Natural killer cell (primary cell): ENCODE measurements around the gene SLCO4A1. TPM values are rescaled to one million over a fixed set of nuclear protein-coding genes. Genes with fewer than 3 reads are reported as not detected.
"Not testable (repeated sequence)": the region's sequence is repeated elsewhere in the genome, so short reads cannot be mapped to it uniquely, and the experiment has no call there.

Source experiments
- ATAC-seq, 3 donors: fragments of 150-1000 bp in 2 of 3; fragments of 200-7000 bp in 1 of 3; cut with Tn5 transposase; 1 replicate in 1 of 3; 2 replicates in 2 of 3; pipeline ENCODE4 v1.10.0; 2021; ENCODE audit warnings: mild to moderate bottlenecking in 2 of 3, moderate library complexity in 2 of 3
- DNase-seq, 2 donors: peaks; one replicate each; pipeline versions ENCODE4 v3.0.0 to v3.0.0-alpha.2; 2013 to 2021; ENCODE audit warnings: mixed read lengths in 1 of 2
- H3K27ac ChIP-seq: one replicate; pipeline ENCODE4 v1.5.1; 2013; ENCODE audit warnings: mild to moderate bottlenecking, low read length
- H3K27me3 ChIP-seq: one replicate; pipeline ENCODE4 v1.6.1; 2013; ENCODE audit warnings: low read length; ENCODE audit not compliant: control insufficient read depth, insufficient read depth
- H3K36me3 ChIP-seq: one replicate; pipeline ENCODE4 v1.6.1; 2013; ENCODE audit warnings: low read length; ENCODE audit not compliant: control insufficient read depth, insufficient read depth
- H3K4me1 ChIP-seq: one replicate; pipeline ENCODE4 v1.6.1; 2013; ENCODE audit warnings: low read length; ENCODE audit not compliant: control insufficient read depth, insufficient read depth
- H3K4me3 ChIP-seq: one replicate; pipeline ENCODE4 v1.5.1; 2013; ENCODE audit warnings: low read length
- H3K9me3 ChIP-seq: one replicate; pipeline ENCODE4 v1.6.1; 2013; ENCODE audit warnings: low read length; ENCODE audit not compliant: control insufficient read depth, insufficient read depth
- H3K27ac Mint-ChIP-seq, 2 donors: one replicate each; pipeline ENCODE4 v1.8.0; 2022; ENCODE audit warnings: mild to moderate bottlenecking in 2 of 2, mixed read lengths in 2 of 2, moderate library complexity in 1 of 2
- H3K27me3 Mint-ChIP-seq, 2 donors: one replicate each; pipeline ENCODE4 v1.8.0; 2022; ENCODE audit warnings: low read depth in 2 of 2, mixed read lengths in 2 of 2
- H3K36me3 Mint-ChIP-seq: one replicate; pipeline ENCODE4 v1.8.0; 2022; ENCODE audit warnings: mixed read lengths
- H3K4me1 Mint-ChIP-seq, 2 donors: one replicate each; pipeline ENCODE4 v1.8.0; 2022; ENCODE audit warnings: mixed read lengths in 2 of 2
- H3K4me3 Mint-ChIP-seq: one replicate; pipeline ENCODE4 v1.8.0; 2022; ENCODE audit warnings: mild to moderate bottlenecking, moderate library complexity, mixed read lengths
- H3K9me3 Mint-ChIP-seq, 2 donors: one replicate each; pipeline ENCODE4 v1.8.0; 2022; ENCODE audit warnings: mixed read lengths in 2 of 2
- CTCF ChIP-seq: fragments of 200-600 bp; IDR thresholded peaks from one replicate; pipeline ENCODE4 v1.8.0; 2022; ENCODE audit warnings: antibody characterized with exemption
- WGBS: methylation state at CpG from one replicate; pipeline ENCODE4 v1.1.7; 2013; ENCODE audit warnings: missing lambda C conversion rate; ENCODE audit not compliant: insufficient coverage; 5-methylcytosine and 5-hydroxymethylcytosine counted together
- intact Hi-C: fragments of 100-400 bp; cut with micrococcal nuclease; formaldehyde crosslinking; loops from one replicate; pipeline ENCODE4 v1.14.2; 2022
- total RNA-seq, 4 donors: library from RNA; stranded (reverse); fragments of 120-200 nt in 1 of 4; gene quantifications; one replicate each; pipeline versions ENCODE4 v1.2.3 to v1.2.4, GENCODE V29; 2013 to 2022

SLCO4A1 gene
- total RNA-seq, 3 donors from 2014 or later (not counting 1 experiment from before 2014, with no cell fraction given) = 0.59 to 1.4 (median 1.1) TPM

GRCh38 chr20:62678553-62678952 lies 36.2 kb downstream of the SLCO4A1 start:
- ATAC-seq (peak in 1 of 3 donors; percentile 8), DNase-seq (no peak)
- no peak for TF ChIP-seq CTCF
- WGBS = 18% methylated on average over 9 of the region's 9 CpGs
- Mint-ChIP-seq H3K9me3 (no peaks in the 10 kb centered on the region), H3K36me3 (no peaks in the 10 kb centered on the region), H3K27me3 (no peaks in the 10 kb centered on the region), H3K4me3 (no peak overlapping the region), H3K27ac (no peak overlapping the region), H3K4me1 (peaks cover 6 to 8% of the 10 kb centered on the region in 2 donors)
- intact Hi-C loops = no loop called here
- H3K4me3 ChIP-seq = no peak overlapping the region
- H3K4me1 ChIP-seq = peaks cover 17% of the 10 kb centered on the region
- no peak overlapping the region for H3K27ac ChIP-seq
- no peaks in the 10 kb centered on the region for H3K9me3 ChIP-seq
- no peaks in the 10 kb centered on the region for H3K27me3 ChIP-seq
- no peaks in the 10 kb centered on the region for H3K36me3 ChIP-seq

- intact Hi-C loops = no loop called here
- H3K4me3 Mint-ChIP-seq = no peak overlapping the region
- Histone ChIP-seq H3K9me3 (no peaks in the 10 kb centered on the region), H3K4me1 (peaks cover 11% of the 10 kb centered on the region), H3K27ac (no peak overlapping the region), H3K36me3 (no peaks in the 10 kb centered on the region), H3K27me3 (no peaks in the 10 kb centered on the region), H3K4me3 (no peak overlapping the region)
- 92% methylated on average over 9 of the region's 11 CpGs for WGBS
- DNase-seq (no peak), ATAC-seq (no peak)
- H3K27ac Mint-ChIP-seq = no peak overlapping the region
- TF ChIP-seq CTCF = no peak
- no peaks in the 10 kb centered on the region for H3K27me3 Mint-ChIP-seq
- no peaks in the 10 kb centered on the region for H3K9me3 Mint-ChIP-seq
- H3K4me1 Mint-ChIP-seq = peaks cover 6 to 8% of the 10 kb centered on the region in 2 donors
- H3K36me3 Mint-ChIP-seq = no peaks in the 10 kb centered on the region
Measured at GRCh38 chr20:62679978-62680589, 37.8 kb downstream of the SLCO4A1 start.

GRCh38 chr20:62682912-62683517 lies 40.7 kb downstream of the SLCO4A1 start:
- no peak overlapping the region for H3K4me3 Mint-ChIP-seq
- H3K36me3 Mint-ChIP-seq = no peaks in the 10 kb centered on the region
- 90% methylated on average over 30 of the region's 30 CpGs for WGBS
- peaks cover 0 to 7% of the 10 kb centered on the region in 2 donors for H3K27me3 Mint-ChIP-seq
- Histone ChIP-seq H3K27me3 (no peaks in the 10 kb centered on the region), H3K4me1 (peaks cover 24% of the 10 kb centered on the region), H3K27ac (no peak overlapping the region), H3K9me3 (no peaks in the 10 kb centered on the region), H3K36me3 (no peaks in the 10 kb centered on the region), H3K4me3 (no peak overlapping the region)
- DNase-seq (no peak), ATAC-seq (no peak)
- intact Hi-C loops = no loop called here
- peaks cover 16 to 24% of the 10 kb centered on the region in 2 donors for H3K4me1 Mint-ChIP-seq
- no peak for TF ChIP-seq CTCF
- H3K27ac Mint-ChIP-seq = no peak overlapping the region
- no peaks in the 10 kb centered on the region for H3K9me3 Mint-ChIP-seq

- H3K27ac Mint-ChIP-seq, H3K9me3 ChIP-seq, H3K4me3 ChIP-seq, H3K36me3 Mint-ChIP-seq, H3K27ac ChIP-seq, intact Hi-C loops, H3K36me3 ChIP-seq, H3K27me3 Mint-ChIP-seq, DNase-seq, H3K4me3 Mint-ChIP-seq, H3K27me3 ChIP-seq, H3K9me3 Mint-ChIP-seq: not testable (repeated sequence)
- WGBS = 95% methylated on average over 28 of the region's 52 CpGs
- ATAC-seq = peak in 1 of 3 donors; percentile 45
- peaks cover 11 to 19% of the 10 kb centered on the region in 2 donors for H3K4me1 Mint-ChIP-seq
- peaks cover 21% of the 10 kb centered on the region for H3K4me1 ChIP-seq
Measured at GRCh38 chr20:62683660-62684322, 41.5 kb downstream of the SLCO4A1 start.
